Neural cell (in vitro differentiated cells): Measurements from ENCODE around the gene SHISAL1. TPM values are rescaled to one million over a fixed set of nuclear protein-coding genes. Genes with fewer than 3 reads are reported as not detected.

Experiments used
- H2AFZ ChIP-seq: fragments of 200-600, 300-800 bp; sonication (generic), shearing (Covaris generic); 2 replicates; pipeline ENCODE4 v1.6.0; 2014; ENCODE audit warnings: low read depth, mild to moderate bottlenecking, antibody characterized with exemption, low read length, moderate library complexity
- H3F3A ChIP-seq: fragments of 200-600 bp; shearing (Covaris generic); 2 replicates; pipeline ENCODE4 v1.6.1; 2016; ENCODE audit warnings: mild to moderate bottlenecking, moderate library complexity, mixed read lengths, antibody characterized with exemption, low read length; ENCODE audit not compliant: insufficient read depth, poor library complexity, severe bottlenecking
- H3K27ac ChIP-seq: fragments of 200-600, 300-800 bp; sonication (generic), shearing (Covaris generic); 2 replicates; pipeline ENCODE4 v1.5.1; 2014; ENCODE audit warnings: mild to moderate bottlenecking, low read length, moderate library complexity
- H3K27me3 ChIP-seq: fragments of 300-800, 200-600 bp; sonication (generic), shearing (Covaris generic); 2 replicates; pipeline ENCODE4 v1.6.0; 2014; ENCODE audit warnings: mild to moderate bottlenecking, low read depth, low read length, moderate library complexity; ENCODE audit not compliant: insufficient read depth
- H3K36me3 ChIP-seq: fragments of 300-800, 200-600 bp; sonication (generic), shearing (Covaris generic); 2 replicates; pipeline ENCODE4 v1.5.1; 2014; ENCODE audit warnings: mild to moderate bottlenecking, antibody characterized with exemption, low read length, moderate library complexity; ENCODE audit not compliant: insufficient read depth
- H3K4me2 ChIP-seq: fragments of 300-800, 200-600 bp; sonication (generic), shearing (Covaris generic); 2 replicates; pipeline ENCODE4 v1.6.0; 2014; ENCODE audit warnings: mild to moderate bottlenecking, low read length
- H3K4me3 ChIP-seq: fragments of 300-800, 200-600 bp; sonication (generic), shearing (Covaris generic); 2 replicates; pipeline ENCODE4 v1.5.1; 2014; ENCODE audit warnings: mild to moderate bottlenecking, low read length, moderate library complexity
- H3K79me2 ChIP-seq: fragments of 200-600 bp; shearing (Covaris generic); replicated peaks from 2 replicates; pipeline ENCODE4 v1.6.0; 2014; ENCODE audit warnings: mild to moderate bottlenecking, low read length, moderate library complexity; ENCODE audit not compliant: insufficient read depth
- H3K9ac ChIP-seq: fragments of 300-800, 200-600 bp; sonication (generic), shearing (Covaris generic); 2 replicates; pipeline ENCODE4 v1.6.1; 2016; ENCODE audit warnings: mild to moderate bottlenecking, low read length, mixed read lengths
- H3K9me2 ChIP-seq: fragments of 200-600 bp; shearing (Covaris generic); 2 replicates; pipeline ENCODE4 v1.6.1; 2016; ENCODE audit warnings: mild to moderate bottlenecking, low read length, mixed read lengths; ENCODE audit not compliant: insufficient read depth
- H3K9me3 ChIP-seq: fragments of 200-600, 300-800 bp; sonication (generic), shearing (Covaris generic); 2 replicates; pipeline ENCODE4 v1.6.1; 2016; ENCODE audit warnings: mild to moderate bottlenecking, mixed run types, low read length, moderate library complexity, mixed read lengths
- H4K20me1 ChIP-seq: fragments of 200-600 bp; shearing (Covaris generic); 2 replicates; pipeline ENCODE4 v1.6.1; 2016; ENCODE audit warnings: mild to moderate bottlenecking, mixed run types; ENCODE audit not compliant: insufficient read depth
- CTCF ChIP-seq: fragments of 450-650 bp; IDR thresholded peaks from 2 replicates; pipeline ENCODE4 v1.5.1; 2014; ENCODE audit warnings: antibody characterized with exemption, mild to moderate bottlenecking, moderate library complexity; ENCODE audit not compliant: poor library complexity, severe bottlenecking
- EZH2 ChIP-seq: fragments of 200-600, 300-800 bp; shearing (Covaris generic), sonication (generic); IDR thresholded peaks from 2 replicates; pipeline ENCODE4 v1.6.1; 2014; ENCODE audit warnings: antibody characterized with exemption, low read length, borderline replicate concordance, mild to moderate bottlenecking; ENCODE audit not compliant: insufficient read depth, poor library complexity, severe bottlenecking
- MXI1 ChIP-seq: fragments of 450-650 bp; conservative IDR thresholded peaks from 2 replicates; pipeline ENCODE4 v1.6.1; 2014; ENCODE audit warnings: antibody characterized with exemption, mild to moderate bottlenecking; ENCODE audit not compliant: poor library complexity, severe bottlenecking
- POLR2AphosphoS5 ChIP-seq: IDR thresholded peaks from 2 replicates; pipeline ENCODE4 v1.6.1; 2012
- RAD21 ChIP-seq: fragments of 450-650 bp; conservative IDR thresholded peaks from 2 replicates; pipeline ENCODE4 v1.6.1; 2014; ENCODE audit warnings: antibody characterized with exemption, mild to moderate bottlenecking, moderate library complexity
- SMC3 ChIP-seq: fragments of 450-650 bp; conservative IDR thresholded peaks from 2 replicates; pipeline ENCODE4 v1.6.1; 2014; ENCODE audit warnings: antibody characterized with exemption, mild to moderate bottlenecking, moderate library complexity; ENCODE audit not compliant: poor library complexity
- TAF1 ChIP-seq: IDR thresholded peaks from 2 replicates; pipeline ENCODE4 v1.6.1; 2012; ENCODE audit warnings: low read depth
- polyA plus RNA-seq: library from polyadenylated mRNA; depleted of rRNA; stranded (reverse); fragments of >200 nt; gene quantifications from 2 replicates; pipeline ENCODE4 v1.2.3, GENCODE V29; 2014
- TF ChIP-seq, protein P1 (sequence below): IDR thresholded peaks from 2 replicates; pipeline ENCODE4 v1.6.1; 2012; ENCODE audit warnings: borderline replicate concordance

SHISAL1 gene
- polyA plus RNA-seq, 1 donor from 2014 or later, result 15.4 TPM

- Histone ChIP-seq H3F3A (no peaks in the 10 kb centered on the region), H3K36me3 (no peaks in the 10 kb centered on the region), H3K79me2 (no peaks in the 10 kb centered on the region)
Observed at GRCh38 chr22:44229809-44230208, 82.9 kb downstream of the SHISAL1 start.

GRCh38 chr22:44229331-44229730 is 83.4 kb downstream of the SHISAL1 start:
- no peak overlapping the region for H2AFZ ChIP-seq
- H3K4me3 ChIP-seq, result no peak overlapping the region
- TF ChIP-seq POLR2AphosphoS5, result no peak
- TF ChIP-seq CTCF, result no peak
- TF ChIP-seq SMC3, result no peak
- TF ChIP-seq MXI1, result no peak
- TF ChIP-seq, protein P1, sequence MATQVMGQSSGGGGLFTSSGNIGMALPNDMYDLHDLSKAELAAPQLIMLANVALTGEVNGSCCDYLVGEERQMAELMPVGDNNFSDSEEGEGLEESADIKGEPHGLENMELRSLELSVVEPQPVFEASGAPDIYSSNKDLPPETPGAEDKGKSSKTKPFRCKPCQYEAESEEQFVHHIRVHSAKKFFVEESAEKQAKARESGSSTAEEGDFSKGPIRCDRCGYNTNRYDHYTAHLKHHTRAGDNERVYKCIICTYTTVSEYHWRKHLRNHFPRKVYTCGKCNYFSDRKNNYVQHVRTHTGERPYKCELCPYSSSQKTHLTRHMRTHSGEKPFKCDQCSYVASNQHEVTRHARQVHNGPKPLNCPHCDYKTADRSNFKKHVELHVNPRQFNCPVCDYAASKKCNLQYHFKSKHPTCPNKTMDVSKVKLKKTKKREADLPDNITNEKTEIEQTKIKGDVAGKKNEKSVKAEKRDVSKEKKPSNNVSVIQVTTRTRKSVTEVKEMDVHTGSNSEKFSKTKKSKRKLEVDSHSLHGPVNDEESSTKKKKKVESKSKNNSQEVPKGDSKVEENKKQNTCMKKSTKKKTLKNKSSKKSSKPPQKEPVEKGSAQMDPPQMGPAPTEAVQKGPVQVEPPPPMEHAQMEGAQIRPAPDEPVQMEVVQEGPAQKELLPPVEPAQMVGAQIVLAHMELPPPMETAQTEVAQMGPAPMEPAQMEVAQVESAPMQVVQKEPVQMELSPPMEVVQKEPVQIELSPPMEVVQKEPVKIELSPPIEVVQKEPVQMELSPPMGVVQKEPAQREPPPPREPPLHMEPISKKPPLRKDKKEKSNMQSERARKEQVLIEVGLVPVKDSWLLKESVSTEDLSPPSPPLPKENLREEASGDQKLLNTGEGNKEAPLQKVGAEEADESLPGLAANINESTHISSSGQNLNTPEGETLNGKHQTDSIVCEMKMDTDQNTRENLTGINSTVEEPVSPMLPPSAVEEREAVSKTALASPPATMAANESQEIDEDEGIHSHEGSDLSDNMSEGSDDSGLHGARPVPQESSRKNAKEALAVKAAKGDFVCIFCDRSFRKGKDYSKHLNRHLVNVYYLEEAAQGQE, result no peak
- no peak for TF ChIP-seq TAF1
- no peak overlapping the region for H3K27ac ChIP-seq
- H3K27me3 ChIP-seq, result no peaks in the 10 kb centered on the region
- no peaks in the 10 kb centered on the region for H3F3A ChIP-seq
- H3K79me2 ChIP-seq, result no peaks in the 10 kb centered on the region
- H3K9ac ChIP-seq, result no peak overlapping the region
- no peaks in the 10 kb centered on the region for H3K36me3 ChIP-seq
- no peaks in the 10 kb centered on the region for H3K9me2 ChIP-seq
- peaks cover 6% of the 10 kb centered on the region for H3K9me3 ChIP-seq
- no peak overlapping the region for H3K4me2 ChIP-seq
- H4K20me1 ChIP-seq, result no peaks in the 10 kb centered on the region

More at GRCh38 chr22:44229809-44230208, 82.9 kb downstream of the SHISAL1 start:
- Histone ChIP-seq H3K4me2 (no peak overlapping the region), H3K9me3 (peaks cover 6% of the 10 kb centered on the region), H3K9ac (no peak overlapping the region), H3K27ac (no peak overlapping the region), H3K4me3 (no peak overlapping the region), H2AFZ (no peak overlapping the region), H3K27me3 (no peaks in the 10 kb centered on the region), H4K20me1 (no peaks in the 10 kb centered on the region), H3K9me2 (no peaks in the 10 kb centered on the region)
- TF ChIP-seq RAD21 (no peak), EZH2 (no peak), CTCF (no peak), SMC3 (no peak)
